ENCODE results near the gene APOA1.

APOA1 gene

GRCh38 chr11:116833816-116834534 lies 3.4 kb downstream of the APOA1 start:
- DNase-seq (ENCODE audit: low read depth) = no peak

- DNase-seq (ENCODE audit: low read depth) = no peak
Observed at GRCh38 chr11:116833491-116833815, 4.0 kb downstream of the APOA1 start.

- no peak for DNase-seq (ENCODE audit: low read depth)
Observed at GRCh38 chr11:116832350-116833290, 4.8 kb downstream of the APOA1 start.

- no peak for DNase-seq (ENCODE audit: low read depth)
Observed at GRCh38 chr11:116831790-116832349, 5.6 kb downstream of the APOA1 start.

- no peak for DNase-seq (ENCODE audit: low read depth)
Observed at GRCh38 chr11:116830184-116830912, 7.1 kb downstream of the APOA1 start.

GRCh38 chr11:116829525-116830183 lies 7.8 kb downstream of the APOA1 start, which contains the start of gene APOC3:
APOC3 (plus strand) TSS chr11:116829907; CDS start chr11:116830583, 676 bp downstream.
- DNase-seq (ENCODE audit: low read depth) = no peak

- no peak for DNase-seq (ENCODE audit: low read depth)
Observed at GRCh38 chr11:116828632-116829524, 8.5 kb downstream of the APOA1 start.

GRCh38 chr11:116827461-116827860 lies 10.0 kb downstream of the APOA1 start:
- no peak for DNase-seq (ENCODE audit: low read depth)

- DNase-seq (ENCODE audit: low read depth) = no peak
Observed at GRCh38 chr11:116826751-116827431, 10.5 kb downstream of the APOA1 start.

- no peak for DNase-seq (ENCODE audit: low read depth)
Observed at GRCh38 chr11:116825854-116826750, 11.3 kb downstream of the APOA1 start.

- DNase-seq (ENCODE audit: low read depth) = no peak
Observed at GRCh38 chr11:116825434-116825833, 12.0 kb downstream of the APOA1 start.

- DNase-seq (ENCODE audit: low read depth) = no peak
Observed at GRCh38 chr11:116823031-116823843, 14.2 kb downstream of the APOA1 start, which contains the start of gene APOA4. APOA4 (minus strand) TSS chr11:116823304; CDS start chr11:116823191, 113 bp downstream.

GRCh38 chr11:116822575-116822974 lies 14.8 kb downstream of the APOA1 start:
- no peak for DNase-seq (ENCODE audit: low read depth)

- no peak for DNase-seq (ENCODE audit: low read depth)
Observed at GRCh38 chr11:116821050-116821918, 16.1 kb downstream of the APOA1 start.

GRCh38 chr11:116819049-116819448 lies 18.4 kb downstream of the APOA1 start:
- DNase-seq (ENCODE audit: low read depth) = no peak

- DNase-seq (ENCODE audit: low read depth) = no peak
Observed at GRCh38 chr11:116814502-116814901, 22.9 kb downstream of the APOA1 start.

Data from T follicular helper cell (primary cell).